Endothelial cell of umbilical vein (primary cell): ENCODE results near the gene FAM180A.

ENCODE experiments used
- CTCF ChIP-seq, 2 donors: IDR thresholded peaks; 1 replicate in 1 of 2; 2 replicates in 1 of 2; pipeline ENCODE4 v1.5.1; 2011; ENCODE audit warnings: low read length in 2 of 2, mild to moderate bottlenecking in 2 of 2, moderate library complexity in 2 of 2, control low read depth in 1 of 2, inconsistent platforms in 1 of 2, low read depth in 1 of 2; ENCODE audit not compliant: insufficient read depth in 1 of 2; ENCODE audit errors: extremely low read depth in 1 of 2
- POLR2A ChIP-seq: IDR thresholded peaks from 2 replicates; pipeline ENCODE4 v1.6.1; 2012; ENCODE audit warnings: low read depth, mild to moderate bottlenecking, control low read depth, low read length

- TF ChIP-seq CTCF (IDR thresholded peaks at IDR 0.05; ENCODE audit: extremely low read depth in 1 of 2, insufficient read depth in 1 of 2, low read depth in 1 of 2, low read length in 2 of 2), result no peak
- TF ChIP-seq POLR2A, result no peak
These were observed 35.4 kb upstream of the FAM180A start for GRCh38 chr7:135784013-135784412.
